Activated B cell treated with CpG ODN at 0.5 μM for 24 hours (primary cell): ENCODE data around the gene TELO2. TPM values are rescaled to one million over a fixed set of nuclear protein-coding genes. Genes with fewer than 3 reads are reported as not detected.
A peak's percentile ranks its signal among the peaks of the same experiment; 100 is the strongest.

ENCODE experiments used
- ATAC-seq: fragments of 200-7000 bp; cut with Tn5 transposase; one replicate; pipeline ENCODE4 v1.10.0; 2021; ENCODE audit warnings: low read depth, mild to moderate bottlenecking, moderate library complexity
- CTCF ChIA-PET: fragments of 350-600 bp; sonication (Branson Sonifier 250); formaldehyde crosslinking; loops from one replicate; lab custom pipeline; 2021; ENCODE audit warnings: antibody characterized with exemption; lab: Charles Lee
- POLR2A ChIA-PET: fragments of 350-600 bp; sonication (Branson Sonifier 250); formaldehyde crosslinking; loops from one replicate; lab custom pipeline; 2021; ENCODE audit warnings: antibody characterized with exemption; lab: Charles Lee
- DNase-seq: peaks from one replicate; pipeline ENCODE4 v3.0.0; 2022
- H3K27ac Mint-ChIP-seq: one replicate; pipeline ENCODE4 v1.8.0; 2020; ENCODE audit warnings: mixed read lengths
- H3K27me3 Mint-ChIP-seq: one replicate; pipeline ENCODE4 v1.8.0; 2021; ENCODE audit warnings: mixed read lengths
- H3K36me3 Mint-ChIP-seq: one replicate; pipeline ENCODE4 v1.8.0; 2021; ENCODE audit warnings: low read depth, mixed read lengths
- H3K4me1 Mint-ChIP-seq: one replicate; pipeline ENCODE4 v1.8.0; 2021; ENCODE audit warnings: mixed read lengths
- H3K4me3 Mint-ChIP-seq: one replicate; pipeline ENCODE4 v1.8.0; 2020; ENCODE audit warnings: mild to moderate bottlenecking, mixed read lengths
- H3K9me3 Mint-ChIP-seq: one replicate; pipeline ENCODE4 v1.8.0; 2020; ENCODE audit warnings: mixed read lengths
- CTCF ChIP-seq: fragments of 200-600 bp; IDR thresholded peaks from one replicate; pipeline ENCODE4 v1.8.0; 2022; ENCODE audit warnings: antibody characterized with exemption, mild to moderate bottlenecking
- intact Hi-C: fragments of 100-400 bp; cut with micrococcal nuclease; formaldehyde crosslinking; loops from one replicate; pipeline ENCODE4 v1.15.1; 2024
- total RNA-seq: library from RNA; stranded (reverse); gene quantifications from 2 replicates; pipeline ENCODE4 v1.2.3, GENCODE V29; 2022

TELO2 gene
- total RNA-seq, 1 donor from 2014 or later = 78.8 TPM

GRCh38 chr16:1470481-1471251 is 22.5 kb upstream of the TELO2 start:
- ATAC-seq (no peak), DNase-seq (no peak)
- H3K4me3 Mint-ChIP-seq = peak overlapping the region; percentile 68
- intact Hi-C loops = no loop called here
- POLR2A ChIA-PET = interaction anchor here (1.0 to 3.7 kb wide), 5 partner anchors 10 to 50 kb away, joined by 3 to 30 read pairs (median 13); partner anchors contain the start of genes TELO2 and UQCC4
- peak overlapping the region; percentile 91 for H3K27ac Mint-ChIP-seq
- CTCF ChIA-PET = no interaction called here
- peaks cover 26% of the 10 kb centered on the region for H3K36me3 Mint-ChIP-seq
- H3K27me3 Mint-ChIP-seq = no peaks in the 10 kb centered on the region
- peaks cover 61% of the 10 kb centered on the region for H3K4me1 Mint-ChIP-seq
- no peaks in the 10 kb centered on the region for H3K9me3 Mint-ChIP-seq
- TF ChIP-seq CTCF = no peak

GRCh38 chr16:1471569-1472194 is 21.5 kb upstream of the TELO2 start:
- TF ChIP-seq CTCF = no peak
- peaks cover 65% of the 10 kb centered on the region for H3K4me1 Mint-ChIP-seq
- ChIA-PET POLR2A (interaction anchor here (0.5 to 3.7 kb wide), 6 partner anchors 12 to 140 kb away, joined by 3 to 30 read pairs (median 9); partner anchors contain the start of genes CRAMP1, IFT140, TELO2 and UQCC4), CTCF (interaction anchor here (0.9 kb wide), 1 partner anchor 252 kb away, joined by 3 read pairs; no protein-coding TSS in a partner anchor)
- ATAC-seq = no peak
- no peak for DNase-seq
- peak overlapping the region; percentile 91 for H3K27ac Mint-ChIP-seq
- H3K4me3 Mint-ChIP-seq = peak overlapping the region; percentile 68
- H3K9me3 Mint-ChIP-seq = no peaks in the 10 kb centered on the region
- no peaks in the 10 kb centered on the region for H3K27me3 Mint-ChIP-seq
- intact Hi-C loops = no loop called here
- peaks cover 26% of the 10 kb centered on the region for H3K36me3 Mint-ChIP-seq

GRCh38 chr16:1472974-1473373 is 20.2 kb upstream of the TELO2 start:
- H3K36me3 Mint-ChIP-seq = peaks cover 17% of the 10 kb centered on the region
- H3K4me1 Mint-ChIP-seq = peaks cover 59% of the 10 kb centered on the region
- peak overlapping the region; percentile 64 for H3K27ac Mint-ChIP-seq
- CTCF ChIA-PET = no interaction called here
- H3K4me3 Mint-ChIP-seq = peak overlapping the region; percentile 59
- no peak for TF ChIP-seq CTCF
- POLR2A ChIA-PET = interaction anchor here (0.6 to 3.7 kb wide), 3 partner anchors 14 to 139 kb away, joined by 3 to 23 read pairs (median 3); partner anchors contain the start of genes IFT140 and TELO2
- H3K27me3 Mint-ChIP-seq = no peaks in the 10 kb centered on the region
- ATAC-seq = no peak
- H3K9me3 Mint-ChIP-seq = no peaks in the 10 kb centered on the region
- intact Hi-C loops = no loop called here
- DNase-seq = no peak

- H3K27me3 Mint-ChIP-seq = no peaks in the 10 kb centered on the region
- DNase-seq = no peak
- TF ChIP-seq CTCF = no peak
- H3K27ac Mint-ChIP-seq = peak overlapping the region; percentile 76
- CTCF ChIA-PET = no interaction called here
- H3K36me3 Mint-ChIP-seq = peaks cover 17% of the 10 kb centered on the region
- H3K4me1 Mint-ChIP-seq = peaks cover 65% of the 10 kb centered on the region
- intact Hi-C loops = no loop called here
- ATAC-seq = peak; percentile 8
- no peaks in the 10 kb centered on the region for H3K9me3 Mint-ChIP-seq
- POLR2A ChIA-PET = interaction anchor here (1.5 to 3.7 kb wide), 2 partner anchors 9 to 18 kb away, joined by 3 to 23 read pairs; partner anchors contain the start of gene TELO2
- peak overlapping the region; percentile 80 for H3K4me3 Mint-ChIP-seq
These were observed 18.9 kb upstream of the TELO2 start for GRCh38 chr16:1474082-1474795.
